ENCODE data around the gene TMEM239.
A peak's percentile ranks its signal among the peaks of the same experiment; 100 is the strongest.
"Not testable (repeated sequence)": the region's sequence is repeated elsewhere in the genome, so short reads cannot be mapped to it uniquely, and the experiment has no call there.

The TMEM239 gene

GRCh38 chr20:2831206-2831605 is 15.0 kb downstream of the TMEM239 start:
- H3K4me1 ChIP-seq (ENCODE audit: control insufficient read depth, insufficient read depth, low read length), result peaks cover 11% of the 10 kb centered on the region
- DNase-seq (ENCODE audit: low read depth); H3K4me3 ChIP-seq (ENCODE audit: low read length); H3K9me3 ChIP-seq (ENCODE audit: control insufficient read depth, low read length); H3K27me3 ChIP-seq (replicated peaks; ENCODE audit: control insufficient read depth, insufficient read depth, low read length); H3K36me3 ChIP-seq (ENCODE audit: control insufficient read depth, insufficient read depth, low read length, severe bottlenecking); H3K9ac ChIP-seq (ENCODE audit: low read length): not testable (repeated sequence)

GRCh38 chr20:2833761-2834160 is 17.6 kb downstream of the TMEM239 start:
- Histone ChIP-seq H3K4me3 (ENCODE audit: low read length) (no peak overlapping the region), H3K9ac (ENCODE audit: low read length) (no peak overlapping the region), H3K9me3 (ENCODE audit: control insufficient read depth, low read length) (no peaks in the 10 kb centered on the region), H3K27me3 (replicated peaks; ENCODE audit: control insufficient read depth, insufficient read depth, low read length) (no peaks in the 10 kb centered on the region), H3K4me1 (ENCODE audit: control insufficient read depth, insufficient read depth, low read length) (peaks cover 11% of the 10 kb centered on the region), H3K36me3 (ENCODE audit: control insufficient read depth, insufficient read depth, low read length, severe bottlenecking) (peaks cover 24% of the 10 kb centered on the region)
- no peak for DNase-seq (ENCODE audit: low read depth)

GRCh38 chr20:2834401-2835110 is 18.4 kb downstream of the TMEM239 start:
- peaks cover 24% of the 10 kb centered on the region for H3K36me3 ChIP-seq (ENCODE audit: control insufficient read depth, insufficient read depth, low read length, severe bottlenecking)
- DNase-seq (ENCODE audit: low read depth), result no peak
- no peak overlapping the region for H3K4me3 ChIP-seq (ENCODE audit: low read length)
- no peaks in the 10 kb centered on the region for H3K9me3 ChIP-seq (ENCODE audit: control insufficient read depth, low read length)
- no peaks in the 10 kb centered on the region for H3K27me3 ChIP-seq (replicated peaks; ENCODE audit: control insufficient read depth, insufficient read depth, low read length)
- no peak overlapping the region for H3K9ac ChIP-seq (ENCODE audit: low read length)
- H3K4me1 ChIP-seq (ENCODE audit: control insufficient read depth, insufficient read depth, low read length), result peaks cover 13% of the 10 kb centered on the region

GRCh38 chr20:2835331-2835796 is 19.2 kb downstream of the TMEM239 start:
- no peaks in the 10 kb centered on the region for H3K9me3 ChIP-seq (ENCODE audit: control insufficient read depth, low read length)
- H3K36me3 ChIP-seq (ENCODE audit: control insufficient read depth, insufficient read depth, low read length, severe bottlenecking), result peaks cover 24% of the 10 kb centered on the region
- DNase-seq (ENCODE audit: low read depth), result no peak
- no peak overlapping the region for H3K4me3 ChIP-seq (ENCODE audit: low read length)
- peaks cover 21% of the 10 kb centered on the region for H3K4me1 ChIP-seq (ENCODE audit: control insufficient read depth, insufficient read depth, low read length)
- H3K9ac ChIP-seq (ENCODE audit: low read length), result no peak overlapping the region
- H3K27me3 ChIP-seq (replicated peaks; ENCODE audit: control insufficient read depth, insufficient read depth, low read length), result no peaks in the 10 kb centered on the region

GRCh38 chr20:2836035-2836434 is 19.9 kb downstream of the TMEM239 start:
- H3K36me3 ChIP-seq (ENCODE audit: control insufficient read depth, insufficient read depth, low read length, severe bottlenecking), result peaks cover 24% of the 10 kb centered on the region
- no peak overlapping the region for H3K4me3 ChIP-seq (ENCODE audit: low read length)
- no peak for DNase-seq (ENCODE audit: low read depth)
- no peak overlapping the region for H3K9ac ChIP-seq (ENCODE audit: low read length)
- H3K4me1 ChIP-seq (ENCODE audit: control insufficient read depth, insufficient read depth, low read length), result peaks cover 21% of the 10 kb centered on the region
- H3K27me3 ChIP-seq (replicated peaks; ENCODE audit: control insufficient read depth, insufficient read depth, low read length), result no peaks in the 10 kb centered on the region
- H3K9me3 ChIP-seq (ENCODE audit: control insufficient read depth, low read length), result no peaks in the 10 kb centered on the region

GRCh38 chr20:2837221-2837960 is 21.2 kb downstream of the TMEM239 start:
- Histone ChIP-seq H3K36me3 (ENCODE audit: control insufficient read depth, insufficient read depth, low read length, severe bottlenecking) (peaks cover 24% of the 10 kb centered on the region), H3K27me3 (replicated peaks; ENCODE audit: control insufficient read depth, insufficient read depth, low read length) (no peaks in the 10 kb centered on the region), H3K9ac (ENCODE audit: low read length) (no peak overlapping the region), H3K4me1 (ENCODE audit: control insufficient read depth, insufficient read depth, low read length) (peaks cover 19% of the 10 kb centered on the region), H3K9me3 (ENCODE audit: control insufficient read depth, low read length) (no peaks in the 10 kb centered on the region), H3K4me3 (ENCODE audit: low read length) (no peak overlapping the region)
- DNase-seq (ENCODE audit: low read depth), result no peak

- no peak overlapping the region for H3K4me3 ChIP-seq (ENCODE audit: low read length)
- no peaks in the 10 kb centered on the region for H3K9me3 ChIP-seq (ENCODE audit: control insufficient read depth, low read length)
- H3K4me1 ChIP-seq (ENCODE audit: control insufficient read depth, insufficient read depth, low read length), result peaks cover 16% of the 10 kb centered on the region
- H3K27me3 ChIP-seq (replicated peaks; ENCODE audit: control insufficient read depth, insufficient read depth, low read length), result no peaks in the 10 kb centered on the region
- no peak for DNase-seq (ENCODE audit: low read depth)
- peaks cover 24% of the 10 kb centered on the region for H3K36me3 ChIP-seq (ENCODE audit: control insufficient read depth, insufficient read depth, low read length, severe bottlenecking)
- no peak overlapping the region for H3K9ac ChIP-seq (ENCODE audit: low read length)
Observed at GRCh38 chr20:2838170-2838797, 22.1 kb downstream of the TMEM239 start.

GRCh38 chr20:2838847-2839671 is 22.9 kb downstream of the TMEM239 start:
- H3K4me3 ChIP-seq (ENCODE audit: low read length), result peak overlapping the region; percentile 91
- H3K4me1 ChIP-seq (ENCODE audit: control insufficient read depth, insufficient read depth, low read length), result peaks cover 16% of the 10 kb centered on the region
- H3K9ac ChIP-seq (ENCODE audit: low read length), result no peak overlapping the region
- no peaks in the 10 kb centered on the region for H3K27me3 ChIP-seq (replicated peaks; ENCODE audit: control insufficient read depth, insufficient read depth, low read length)
- no peaks in the 10 kb centered on the region for H3K9me3 ChIP-seq (ENCODE audit: control insufficient read depth, low read length)
- no peak for DNase-seq (ENCODE audit: low read depth)
- H3K36me3 ChIP-seq (ENCODE audit: control insufficient read depth, insufficient read depth, low read length, severe bottlenecking), result peaks cover 28% of the 10 kb centered on the region

GRCh38 chr20:2839732-2840137 is 23.6 kb downstream of the TMEM239 start:
- H3K36me3 ChIP-seq (ENCODE audit: control insufficient read depth, insufficient read depth, low read length, severe bottlenecking), result peaks cover 27% of the 10 kb centered on the region
- peaks cover 16% of the 10 kb centered on the region for H3K4me1 ChIP-seq (ENCODE audit: control insufficient read depth, insufficient read depth, low read length)
- peak overlapping the region; percentile 86 for H3K9ac ChIP-seq (ENCODE audit: low read length)
- peak overlapping the region; percentile 91 for H3K4me3 ChIP-seq (ENCODE audit: low read length)
- no peak for DNase-seq (ENCODE audit: low read depth)
- no peaks in the 10 kb centered on the region for H3K9me3 ChIP-seq (ENCODE audit: control insufficient read depth, low read length)
- no peaks in the 10 kb centered on the region for H3K27me3 ChIP-seq (replicated peaks; ENCODE audit: control insufficient read depth, insufficient read depth, low read length)

GRCh38 chr20:2840138-2840966 is 24.2 kb downstream of the TMEM239 start, which contains the start of the genes PCED1A and VPS16:
Gene PCED1A (minus strand): TSS chr20:2840655. CDS start chr20:2839912, 743 bp downstream.
Gene VPS16 (plus strand): TSS chr20:2840745. CDS start chr20:2840775, 30 bp downstream.
- DNase-seq (ENCODE audit: low read depth), result peak; percentile 91
- Histone ChIP-seq H3K4me3 (ENCODE audit: low read length) (peak within 1 kb of the TSS; percentile 91), H3K9ac (ENCODE audit: low read length) (peak within 1 kb of the TSS; percentile 86), H3K4me1 (ENCODE audit: control insufficient read depth, insufficient read depth, low read length) (peaks cover 16% of the 10 kb centered on the region), H3K9me3 (ENCODE audit: control insufficient read depth, low read length) (no peaks in the 10 kb centered on the region), H3K27me3 (replicated peaks; ENCODE audit: control insufficient read depth, insufficient read depth, low read length) (no peaks in the 10 kb centered on the region), H3K36me3 (ENCODE audit: control insufficient read depth, insufficient read depth, low read length, severe bottlenecking) (peaks cover 21% of the 10 kb centered on the region)

Data from adipocyte (in vitro differentiated cells).